Nephron progenitor cell (in vitro differentiated cells): ENCODE results near the gene NBAS.
"Not testable (repeated sequence)": the region's sequence is repeated elsewhere in the genome, so short reads cannot be mapped to it uniquely, and the experiment has no call there.

ENCODE experiments used
- DNase-seq: peaks from one replicate; pipeline ENCODE4 v3.0.0; 2021
- H3K27ac Mint-ChIP-seq: 2 replicates; pipeline ENCODE4 v1.8.0; 2021; ENCODE audit warnings: mild to moderate bottlenecking, moderate library complexity, mixed read lengths
- H3K27me3 Mint-ChIP-seq: 2 replicates; pipeline ENCODE4 v1.8.0; 2021; ENCODE audit warnings: mild to moderate bottlenecking, low read depth, mixed read lengths; ENCODE audit not compliant: poor library complexity
- H3K36me3 Mint-ChIP-seq: 2 replicates; pipeline ENCODE4 v1.8.0; 2021; ENCODE audit warnings: low read depth, mixed read lengths
- H3K4me1 Mint-ChIP-seq: 2 replicates; pipeline ENCODE4 v1.8.0; 2021; ENCODE audit warnings: mixed read lengths
- H3K4me3 Mint-ChIP-seq: 2 replicates; pipeline ENCODE4 v1.8.0; 2021; ENCODE audit warnings: mild to moderate bottlenecking, moderate library complexity, mixed read lengths
- H3K9me3 Mint-ChIP-seq: 2 replicates; pipeline ENCODE4 v1.8.0; 2021; ENCODE audit warnings: mild to moderate bottlenecking, moderate library complexity, mixed read lengths
- CTCF ChIP-seq: fragments of 200-600 bp; sonication (generic); IDR thresholded peaks from 2 replicates; pipeline ENCODE4 v1.5.0; 2021; ENCODE audit warnings: antibody characterized with exemption

The NBAS gene

GRCh38 chr2:15546297-15547098, 14.6 kb downstream of the NBAS start:
- Mint-ChIP-seq H3K27ac (no peak overlapping the region), H3K9me3 (peaks cover 15% of the 10 kb centered on the region), H3K4me1 (no peaks in the 10 kb centered on the region), H3K36me3 (peaks cover 72% of the 10 kb centered on the region), H3K27me3 (no peaks in the 10 kb centered on the region), H3K4me3 (no peak overlapping the region)
- no peak for DNase-seq
- TF ChIP-seq CTCF: no peak

GRCh38 chr2:15544227-15544626, 16.9 kb downstream of the NBAS start:
- H3K9me3 Mint-ChIP-seq: peaks cover 22% of the 10 kb centered on the region
- H3K4me1 Mint-ChIP-seq: no peaks in the 10 kb centered on the region
- peaks cover 89% of the 10 kb centered on the region for H3K36me3 Mint-ChIP-seq
- TF ChIP-seq CTCF: no peak
- no peak overlapping the region for H3K27ac Mint-ChIP-seq
- no peaks in the 10 kb centered on the region for H3K27me3 Mint-ChIP-seq
- H3K4me3 Mint-ChIP-seq: no peak overlapping the region
- no peak for DNase-seq

GRCh38 chr2:15543541-15543940, 17.6 kb downstream of the NBAS start:
- H3K9me3 Mint-ChIP-seq: peaks cover 22% of the 10 kb centered on the region
- H3K27me3 Mint-ChIP-seq: no peaks in the 10 kb centered on the region
- H3K4me3 Mint-ChIP-seq: no peak overlapping the region
- no peak for TF ChIP-seq CTCF
- no peaks in the 10 kb centered on the region for H3K4me1 Mint-ChIP-seq
- H3K27ac Mint-ChIP-seq: peak overlapping the region; percentile 14
- H3K36me3 Mint-ChIP-seq: peaks cover 89% of the 10 kb centered on the region
- no peak for DNase-seq

- no peaks in the 10 kb centered on the region for H3K4me1 Mint-ChIP-seq
- no peaks in the 10 kb centered on the region for H3K27me3 Mint-ChIP-seq
- H3K9me3 Mint-ChIP-seq: peaks cover 22% of the 10 kb centered on the region
- H3K36me3 Mint-ChIP-seq: peaks cover 89% of the 10 kb centered on the region
- no peak for DNase-seq
- no peak for TF ChIP-seq CTCF
- no peak overlapping the region for H3K4me3 Mint-ChIP-seq
- H3K27ac Mint-ChIP-seq: peak overlapping the region; percentile 14
Measured at GRCh38 chr2:15543053-15543452, 18.1 kb downstream of the NBAS start.

GRCh38 chr2:15542269-15542668, 18.9 kb downstream of the NBAS start:
- Mint-ChIP-seq H3K9me3 (peaks cover 29% of the 10 kb centered on the region), H3K36me3 (peaks cover 89% of the 10 kb centered on the region)
- not testable (repeated sequence) for DNase-seq, H3K4me1 Mint-ChIP-seq, H3K27ac Mint-ChIP-seq, H3K4me3 Mint-ChIP-seq, H3K27me3 Mint-ChIP-seq

GRCh38 chr2:15540523-15540922, 20.6 kb downstream of the NBAS start:
- DNase-seq, H3K4me3 Mint-ChIP-seq, H3K27me3 Mint-ChIP-seq, H3K4me1 Mint-ChIP-seq: not testable (repeated sequence)
- H3K9me3 Mint-ChIP-seq: peaks cover 31% of the 10 kb centered on the region
- H3K27ac Mint-ChIP-seq: peak overlapping the region; percentile 5
- H3K36me3 Mint-ChIP-seq: peaks cover 91% of the 10 kb centered on the region

GRCh38 chr2:15539999-15540398, 21.1 kb downstream of the NBAS start:
- no peak for TF ChIP-seq CTCF
- H3K4me3 Mint-ChIP-seq: no peak overlapping the region
- no peaks in the 10 kb centered on the region for H3K27me3 Mint-ChIP-seq
- peak overlapping the region; percentile 5 for H3K27ac Mint-ChIP-seq
- peaks cover 31% of the 10 kb centered on the region for H3K9me3 Mint-ChIP-seq
- H3K36me3 Mint-ChIP-seq: peaks cover 87% of the 10 kb centered on the region
- no peak for DNase-seq
- no peaks in the 10 kb centered on the region for H3K4me1 Mint-ChIP-seq
